H1 (cell line): ENCODE data around the gene PLOD1.
"Not testable (repeated sequence)": the region's sequence is repeated elsewhere in the genome, so short reads cannot be mapped to it uniquely, and the experiment has no call there.

Experiments used
- POLR2AphosphoS5 ChIP-seq: IDR thresholded peaks from 2 replicates; pipeline ENCODE4 v1.6.1; 2011; ENCODE audit warnings: low read depth, low read length
- RAD21 ChIP-seq, 2 experiments: IDR thresholded peaks in 1 of 2; conservative IDR thresholded peaks in 1 of 2; 2 replicates each; pipeline ENCODE4 v1.6.1; 2011; ENCODE audit warnings: low read depth in 2 of 2, low read length in 2 of 2, improper control_type of control experiment in 1 of 2, inconsistent platforms in 1 of 2, mild to moderate bottlenecking in 1 of 2, moderate library complexity in 1 of 2

DNA sequence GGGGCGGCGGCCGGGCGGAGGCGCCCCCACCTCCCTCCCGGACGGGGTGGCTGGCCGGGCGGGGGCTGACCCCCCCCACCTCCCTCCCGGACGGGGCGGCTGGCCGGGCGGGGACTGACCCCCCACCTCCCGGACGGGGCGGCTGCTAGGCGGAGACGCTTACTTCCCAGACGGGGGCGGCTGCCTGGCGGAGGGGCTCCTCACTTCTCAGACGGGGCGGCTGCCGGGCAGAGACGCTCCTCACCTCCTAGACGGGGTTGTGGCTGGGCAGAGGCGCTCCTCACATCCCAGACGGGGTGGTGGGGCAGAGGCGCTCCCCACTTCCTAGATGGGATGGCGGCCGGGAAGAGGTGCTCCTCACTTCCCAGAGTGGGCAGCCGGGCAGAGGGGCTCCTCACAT lies 73.8 kb downstream of the PLOD1 start:
- not testable (repeated sequence) for TF ChIP-seq POLR2AphosphoS5; RAD21 (IDR thresholded peaks at IDR 0.05 in 1 of 2, conservative IDR thresholded peaks at IDR 0.05 in 1 of 2; ENCODE audit: low read depth in 2 of 2, low read length in 2 of 2)
